ENCODE results near the gene FOSL2.

Gene FOSL2

DNA sequence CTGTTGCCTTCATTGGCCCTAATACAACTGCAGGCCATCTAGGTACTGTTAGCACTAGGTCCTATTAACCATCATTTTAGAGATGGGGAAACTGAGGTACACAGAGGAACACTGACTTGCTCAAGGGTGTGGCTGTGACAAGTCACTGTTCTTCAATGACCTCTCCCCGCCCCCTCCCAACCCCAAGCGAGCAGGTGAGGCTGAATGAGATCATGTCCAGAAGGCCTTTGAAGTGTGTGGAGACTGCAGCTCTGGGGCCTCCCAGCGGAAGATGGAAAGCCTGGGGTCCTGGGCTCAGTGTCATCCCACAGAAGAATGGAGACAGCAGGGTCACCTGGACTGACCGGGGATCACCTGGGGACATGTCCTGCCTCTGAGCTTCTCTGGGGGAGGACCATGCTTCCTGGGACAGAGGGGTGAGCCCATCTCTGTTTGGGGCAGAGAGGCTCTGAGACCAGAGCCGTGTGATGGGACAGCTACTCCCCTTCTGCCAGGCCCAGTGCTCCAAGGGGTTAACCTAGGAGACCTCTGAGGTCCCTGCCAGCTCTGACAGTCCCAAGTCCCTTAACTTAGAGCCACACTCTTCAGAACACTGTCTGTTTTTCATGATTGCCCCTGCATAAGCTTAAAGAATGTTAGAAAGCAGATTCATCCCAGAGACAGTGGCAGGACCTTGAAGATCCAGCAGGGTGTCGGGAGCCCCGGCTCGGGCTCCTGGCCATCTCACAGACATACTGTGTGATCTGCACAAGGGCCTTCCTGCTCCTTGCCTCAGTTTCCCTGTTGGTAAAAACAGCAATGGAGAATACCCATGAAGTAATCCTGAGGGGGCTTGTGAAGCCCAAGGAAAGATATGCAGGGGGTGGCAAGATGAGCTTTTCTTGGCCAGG lies 16.7 kb upstream of the FOSL2 start:
- no peak for DNase-seq

DNA sequence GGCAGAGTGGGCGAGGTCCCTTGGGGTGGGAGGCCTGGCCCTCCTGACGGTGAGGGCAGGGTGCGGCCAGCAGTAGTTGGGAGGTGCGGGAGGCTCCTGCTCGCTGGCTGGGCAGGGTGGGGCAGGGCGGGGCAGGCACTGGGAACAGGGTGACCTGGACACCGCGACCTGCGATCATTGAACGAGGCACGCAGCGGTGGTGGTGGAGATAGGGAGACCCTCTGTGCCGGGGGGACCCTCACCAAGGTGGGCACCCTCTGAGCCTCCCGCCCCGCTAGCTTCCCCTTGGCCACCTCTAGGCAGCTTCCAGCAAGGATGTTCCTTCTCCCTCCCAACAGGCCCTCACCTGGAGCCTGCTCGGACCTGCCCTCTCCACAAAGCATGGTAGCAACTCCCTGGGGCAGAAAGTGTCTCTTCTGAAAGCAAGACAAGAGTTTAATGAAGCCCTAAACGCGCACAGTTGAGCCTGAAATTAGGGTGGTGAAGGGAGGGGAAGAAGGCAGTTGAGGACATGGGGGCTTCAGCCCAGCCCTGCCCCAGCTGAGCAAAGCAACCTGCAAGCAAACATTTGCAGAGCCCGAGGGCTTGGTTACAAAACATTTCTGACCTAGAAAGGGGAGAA lies 15.4 kb upstream of the FOSL2 start:
- DNase-seq: no peak

GRCh38 chr2:28377984-28378678 lies 14.5 kb upstream of the FOSL2 start:
- peak; percentile 56 for DNase-seq

GRCh38 chr2:28378679-28379584 lies 13.7 kb upstream of the FOSL2 start:
- no peak for DNase-seq

- DNase-seq: no peak
Measured at GRCh38 chr2:28380219-28380618, 12.4 kb upstream of the FOSL2 start.

- DNase-seq: no peak
Measured at GRCh38 chr2:28381225-28382180, 11.2 kb upstream of the FOSL2 start.

DNA sequence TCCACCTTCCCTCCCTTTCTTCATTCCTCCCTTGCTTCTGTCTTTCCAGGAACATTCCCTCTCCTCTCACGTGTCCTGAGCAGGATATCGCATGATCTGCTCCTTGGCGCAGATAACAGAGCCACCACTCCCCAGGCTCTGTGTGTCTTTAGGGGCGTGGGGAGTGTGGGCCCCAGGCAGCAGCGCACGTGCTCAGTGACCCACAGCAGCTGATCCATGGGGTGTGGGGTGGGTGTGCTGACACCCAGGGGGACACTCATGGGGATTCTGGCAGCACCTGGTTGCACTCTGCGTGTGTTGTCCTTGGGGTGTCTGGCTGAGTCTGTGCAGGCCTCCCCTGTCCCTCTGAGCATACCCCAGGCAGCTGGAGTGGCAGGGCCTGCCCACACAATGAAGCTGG lies 9.9 kb upstream of the FOSL2 start:
- DNase-seq: no peak

GRCh38 chr2:28387082-28387960 lies 5.3 kb upstream of the FOSL2 start:
- DNase-seq: no peak

GRCh38 chr2:28389399-28390240 lies 3.0 kb upstream of the FOSL2 start:
- no peak for DNase-seq

- DNase-seq: peak; percentile 78
Measured at GRCh38 chr2:28390241-28390745, 2.4 kb upstream of the FOSL2 start.

GRCh38 chr2:28390746-28391563 lies 1.7 kb upstream of the FOSL2 start:
- DNase-seq: peak; percentile 37

DNA sequence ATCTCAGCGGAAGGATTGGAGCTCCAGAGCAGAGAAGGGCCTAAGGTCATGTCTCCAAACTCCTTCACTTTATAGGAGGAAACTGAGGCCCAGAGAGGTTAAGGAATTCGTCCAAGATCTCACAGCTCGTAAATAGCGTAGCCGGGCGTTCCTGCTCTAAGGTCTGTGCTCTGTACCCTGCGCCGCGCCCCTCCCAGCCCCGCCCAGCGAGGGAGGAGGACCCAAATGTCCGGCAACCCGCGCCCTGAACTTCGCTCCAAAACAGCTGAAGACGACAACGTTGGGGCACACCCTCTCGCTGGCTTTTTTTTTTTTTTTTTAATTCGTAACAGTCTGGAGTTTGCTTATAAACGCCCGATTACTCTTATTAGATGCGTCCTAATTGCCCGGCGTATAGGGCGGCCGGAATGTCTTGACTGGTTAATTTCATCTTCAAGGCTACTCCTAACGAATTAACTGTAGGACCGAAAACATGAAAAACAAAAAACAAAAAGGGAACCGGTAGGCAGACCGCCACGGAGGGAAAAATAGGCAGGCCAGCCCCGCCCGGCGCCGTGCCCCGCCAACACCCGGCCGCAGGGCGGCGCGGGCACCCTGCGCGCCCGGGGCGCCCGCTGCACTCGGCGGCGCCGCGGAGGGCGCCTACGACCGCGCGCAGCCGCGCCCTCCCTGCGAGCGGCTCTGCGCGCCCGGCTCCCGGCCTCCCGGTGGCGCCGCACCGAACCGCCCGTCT lies 928 bp upstream of the FOSL2 start:
- peak; percentile 79 for DNase-seq

GRCh38 chr2:28393114-28393836 lies 617 bp downstream of the FOSL2 start:
- DNase-seq: peak; percentile 72

GRCh38 chr2:28394331-28394877 lies 1.7 kb downstream of the FOSL2 start:
- no peak for DNase-seq

DNA sequence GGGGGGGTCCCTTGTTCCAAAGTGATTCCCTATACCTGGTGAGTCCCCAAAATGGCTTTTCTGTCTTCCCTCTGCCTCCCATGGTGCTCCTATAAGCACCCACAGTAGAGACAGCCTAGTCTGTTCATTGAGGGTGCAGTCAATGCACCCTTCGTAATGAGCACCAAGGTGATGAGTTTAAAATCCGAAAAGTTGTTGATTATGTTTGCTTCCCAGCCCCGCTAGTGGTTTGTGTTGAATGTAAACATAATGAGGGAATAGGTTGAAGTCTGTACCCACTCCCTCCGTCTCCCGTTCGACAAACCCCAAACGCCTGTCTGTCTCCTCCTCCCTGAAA lies 2.3 kb downstream of the FOSL2 start:
- no peak for DNase-seq

GRCh38 chr2:28395334-28396061 lies 2.8 kb downstream of the FOSL2 start:
- DNase-seq: peak; percentile 94

Measured in inflammatory macrophage treated with lipopolysaccharide for 4 hours (primary cell).